ENCODE results near the gene PLP2.
"Not testable (repeated sequence)": the region's sequence is repeated elsewhere in the genome, so short reads cannot be mapped to it uniquely, and the experiment has no call there.

PLP2 gene
- 81.1 to 194 reads per million in 2 donors for total RNA-seq

- DNase-seq = peak; percentile 61
Measured at GRCh38 chrX:49171752-49172279, at the start of gene PLP2. Gene PLP2, plus strand, starts transcription at chrX:49171898. Its CDS starts 103 bp downstream, at chrX:49172001.

- no peak for DNase-seq
Measured at GRCh38 chrX:49122499-49122898, 49.2 kb upstream of the PLP2 start.

- not testable (repeated sequence) for DNase-seq
Measured at GRCh38 chrX:49127742-49128258, 43.9 kb upstream of the PLP2 start.

- no peak for DNase-seq
Measured at GRCh38 chrX:49129427-49129826, 42.3 kb upstream of the PLP2 start.

- not testable (repeated sequence) for DNase-seq
Measured at GRCh38 chrX:49132275-49132674, 39.4 kb upstream of the PLP2 start.

GRCh38 chrX:49133759-49134158 lies 37.9 kb upstream of the PLP2 start:
- DNase-seq = no peak

- no peak for DNase-seq
Measured at GRCh38 chrX:49137492-49137891, 34.2 kb upstream of the PLP2 start.

- DNase-seq = no peak
Measured at GRCh38 chrX:49139713-49140112, 32.0 kb upstream of the PLP2 start.

GRCh38 chrX:49142264-49142663 lies 29.4 kb upstream of the PLP2 start:
- not testable (repeated sequence) for DNase-seq

- not testable (repeated sequence) for DNase-seq
Measured at GRCh38 chrX:49143154-49143553, 28.5 kb upstream of the PLP2 start.

GRCh38 chrX:49147282-49147681 lies 24.4 kb upstream of the PLP2 start:
- no peak for DNase-seq

GRCh38 chrX:49147936-49148335 lies 23.8 kb upstream of the PLP2 start:
- no peak for DNase-seq

- not testable (repeated sequence) for DNase-seq
Measured at GRCh38 chrX:49148390-49149100, 23.2 kb upstream of the PLP2 start.

- DNase-seq = not testable (repeated sequence)
Measured at GRCh38 chrX:49149291-49149690, 22.4 kb upstream of the PLP2 start.

- no peak for DNase-seq
Measured at GRCh38 chrX:49153467-49153866, 18.2 kb upstream of the PLP2 start.

GRCh38 chrX:49155243-49155899 lies 16.3 kb upstream of the PLP2 start:
- DNase-seq = no peak

GRCh38 chrX:49155900-49156837 lies 15.5 kb upstream of the PLP2 start:
- peak; percentile 75 for DNase-seq

GRCh38 chrX:49157194-49157593 lies 14.5 kb upstream of the PLP2 start:
- no peak for DNase-seq

- no peak for DNase-seq
Measured at GRCh38 chrX:49160908-49161307, 10.8 kb upstream of the PLP2 start.

- no peak for DNase-seq
Measured at GRCh38 chrX:49161632-49162031, 10.1 kb upstream of the PLP2 start.

- no peak for DNase-seq
Measured at GRCh38 chrX:49162620-49163019, 9.1 kb upstream of the PLP2 start, which contains the start of gene MAGIX. Gene MAGIX, plus strand, starts transcription at chrX:49162758. Its CDS starts 132 bp downstream, at chrX:49162890.

All from T-helper 9 cell (primary cell).